HG03045 (cell line): Measurements from ENCODE around the gene ZP4.

Experiments
- ATAC-seq: cut with Tn5 transposase; IDR thresholded peaks from one replicate; pipeline ENCODE4 v1.9.1; 2021; ENCODE audit warnings: mild to moderate bottlenecking, moderate library complexity; ENCODE audit not compliant: unreplicated experiment

ZP4 gene, protein sequence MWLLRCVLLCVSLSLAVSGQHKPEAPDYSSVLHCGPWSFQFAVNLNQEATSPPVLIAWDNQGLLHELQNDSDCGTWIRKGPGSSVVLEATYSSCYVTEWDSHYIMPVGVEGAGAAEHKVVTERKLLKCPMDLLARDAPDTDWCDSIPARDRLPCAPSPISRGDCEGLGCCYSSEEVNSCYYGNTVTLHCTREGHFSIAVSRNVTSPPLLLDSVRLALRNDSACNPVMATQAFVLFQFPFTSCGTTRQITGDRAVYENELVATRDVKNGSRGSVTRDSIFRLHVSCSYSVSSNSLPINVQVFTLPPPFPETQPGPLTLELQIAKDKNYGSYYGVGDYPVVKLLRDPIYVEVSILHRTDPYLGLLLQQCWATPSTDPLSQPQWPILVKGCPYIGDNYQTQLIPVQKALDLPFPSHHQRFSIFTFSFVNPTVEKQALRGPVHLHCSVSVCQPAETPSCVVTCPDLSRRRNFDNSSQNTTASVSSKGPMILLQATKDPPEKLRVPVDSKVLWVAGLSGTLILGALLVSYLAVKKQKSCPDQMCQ

DNA sequence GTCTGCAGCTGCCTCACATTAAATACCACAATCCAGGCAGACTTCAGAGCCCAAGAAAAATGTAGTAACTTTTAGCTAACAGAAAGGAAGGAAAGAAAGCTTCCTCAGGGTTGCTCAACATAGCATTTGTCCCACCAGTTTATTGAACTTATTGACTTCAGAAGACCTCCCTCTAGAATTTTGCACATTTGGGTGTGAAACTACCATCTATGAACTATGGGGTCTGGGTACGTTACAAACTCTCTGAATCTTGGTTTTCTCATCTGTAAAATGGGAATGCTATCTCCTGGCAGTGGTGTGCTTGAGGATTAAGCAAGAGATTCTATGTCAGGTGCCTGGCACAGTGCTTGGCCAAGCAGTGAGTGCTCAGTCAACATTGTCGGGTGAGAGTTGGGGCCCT, at the start of gene ZP4:
Gene ZP4, minus strand, starts transcription at position 101 of the 400 bp plus-strand sequence. CDS start 287 bp downstream, outside the sequence.
- ATAC-seq, result no peak

DNA sequence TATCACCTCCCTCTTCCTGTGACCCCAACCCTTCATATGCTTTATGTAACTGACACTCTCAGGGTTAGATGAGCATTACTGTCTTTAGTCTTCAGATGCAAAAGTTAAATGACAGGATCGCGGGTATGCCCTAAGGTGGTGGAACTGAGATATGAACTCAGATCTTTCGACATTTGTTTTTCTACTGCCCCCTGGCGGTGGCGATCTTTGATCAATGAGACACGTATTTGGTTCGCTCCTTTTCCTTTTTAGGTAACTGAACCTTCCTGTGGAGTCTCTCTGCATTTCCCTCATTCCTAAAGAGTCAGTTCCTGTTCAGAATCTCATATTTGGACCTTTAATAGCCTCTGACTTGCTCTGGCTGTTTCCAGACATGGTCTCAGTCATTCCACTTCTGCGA, 47.8 kb upstream of the ZP4 start:
- no peak for ATAC-seq

DNA sequence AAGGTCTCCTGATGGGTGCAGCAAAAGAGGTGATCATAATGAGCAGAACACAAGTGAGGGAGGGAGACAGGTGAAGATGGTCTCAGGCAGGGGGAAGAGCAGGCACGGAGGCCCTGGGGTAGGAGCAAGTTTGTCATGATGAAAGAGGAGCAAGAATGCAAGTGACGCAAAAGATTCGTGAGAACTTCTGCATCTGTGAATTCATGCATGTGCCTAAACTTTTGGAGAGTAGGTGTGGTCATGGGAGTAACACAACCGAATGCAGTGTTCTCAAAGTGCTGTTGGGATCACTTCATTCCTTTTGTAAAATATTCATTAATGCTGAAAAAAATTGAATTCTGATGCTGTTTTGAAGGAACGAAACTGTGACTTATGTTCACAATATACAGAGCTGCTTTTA, 47.3 kb upstream of the ZP4 start:
- no peak for ATAC-seq

DNA sequence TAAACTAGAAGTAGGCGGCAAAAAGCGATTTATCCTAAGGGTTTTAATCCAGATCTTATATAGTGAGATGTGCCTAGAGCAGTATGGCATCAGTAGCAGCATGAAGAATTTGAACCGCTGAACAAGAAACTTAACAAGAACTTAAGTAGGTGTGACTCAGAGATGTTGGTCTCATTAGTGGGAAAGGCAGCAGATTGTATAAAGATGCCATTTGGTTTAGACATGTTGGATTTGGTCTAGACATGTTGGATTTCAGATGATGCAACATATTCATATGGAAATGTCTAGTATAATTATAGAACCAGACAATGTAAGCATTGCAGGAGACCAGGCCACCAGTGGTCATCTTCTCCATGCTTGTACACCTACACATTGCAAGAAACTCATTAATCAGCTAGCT, 42.1 kb upstream of the ZP4 start:
- no peak for ATAC-seq

DNA sequence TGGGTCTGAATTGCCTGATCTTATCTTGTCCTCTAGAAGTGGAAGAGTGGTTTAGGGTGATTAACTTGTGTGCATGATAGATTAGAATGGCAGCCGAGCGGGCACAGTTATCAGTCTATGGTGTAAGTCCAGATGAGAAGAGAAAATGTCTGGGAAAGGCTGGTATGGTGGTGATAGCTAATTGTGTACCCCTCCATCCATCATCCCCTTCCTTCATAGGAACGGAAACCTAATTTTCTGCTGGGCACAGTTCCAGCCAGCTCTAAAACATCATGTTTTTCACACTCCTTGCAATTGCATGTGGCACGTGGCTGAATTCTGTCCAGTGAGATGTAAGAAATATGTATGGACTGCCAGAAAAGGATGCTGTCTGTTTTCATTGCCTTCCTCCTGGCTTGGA, 40.9 kb upstream of the ZP4 start:
- no peak for ATAC-seq

DNA sequence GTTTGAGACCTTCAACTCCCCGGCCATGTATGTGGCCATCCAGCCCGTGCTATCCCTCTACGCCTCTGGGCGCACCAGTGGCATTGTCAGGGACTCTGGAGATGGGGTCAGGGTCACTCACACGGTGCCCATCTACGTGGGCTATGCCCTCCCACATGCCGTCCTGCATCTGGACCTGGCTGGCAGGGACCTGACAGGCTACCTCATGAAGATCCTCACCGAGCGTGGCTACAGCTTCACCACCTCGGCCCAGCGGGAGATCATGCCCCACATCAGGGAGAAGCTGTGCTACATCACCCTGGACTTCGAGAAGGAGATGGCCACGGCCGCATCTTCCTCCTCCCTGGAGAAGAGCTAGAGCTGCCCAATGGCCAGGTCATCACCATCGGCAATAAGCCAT, 36.5 kb upstream of the ZP4 start:
- ATAC-seq, result no peak

DNA sequence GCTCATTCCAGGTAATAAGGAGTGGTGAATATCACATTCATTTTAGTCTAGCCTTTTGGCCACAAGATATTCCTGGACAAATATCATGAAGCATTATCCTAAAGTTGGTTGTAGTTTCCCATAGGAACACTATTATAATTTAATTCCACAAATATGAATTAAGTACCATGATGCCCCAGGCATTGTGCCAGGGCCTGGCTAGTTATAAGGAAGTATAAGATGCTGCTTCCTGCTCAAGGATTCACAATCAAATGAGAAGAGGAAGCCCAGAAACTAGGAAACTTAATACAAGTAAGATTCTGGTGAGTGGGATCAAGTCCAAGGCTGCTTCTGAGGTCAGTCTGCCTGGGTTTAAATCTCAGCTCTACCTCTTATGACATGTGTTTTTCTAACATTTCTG, 30.6 kb upstream of the ZP4 start:
- ATAC-seq, result no peak

DNA sequence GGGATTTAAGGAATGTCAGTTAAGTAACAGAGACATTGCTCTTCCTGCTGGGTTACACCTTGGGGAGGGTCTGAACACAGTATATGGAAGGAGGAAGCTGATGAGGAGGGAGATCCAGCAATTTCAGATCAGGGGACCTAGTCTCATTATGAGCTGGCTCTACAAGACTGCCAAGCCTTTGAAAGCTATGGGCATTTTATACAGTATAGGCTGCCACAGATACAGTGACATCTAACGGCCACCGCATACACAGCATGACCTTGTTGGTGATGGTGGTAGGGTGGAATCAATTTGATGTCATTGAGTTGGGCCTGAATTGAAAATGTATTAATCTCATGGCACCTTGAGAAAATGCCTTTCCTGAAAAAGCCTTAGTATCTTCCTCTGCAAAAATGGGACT, 22.6 kb upstream of the ZP4 start:
- no peak for ATAC-seq

DNA sequence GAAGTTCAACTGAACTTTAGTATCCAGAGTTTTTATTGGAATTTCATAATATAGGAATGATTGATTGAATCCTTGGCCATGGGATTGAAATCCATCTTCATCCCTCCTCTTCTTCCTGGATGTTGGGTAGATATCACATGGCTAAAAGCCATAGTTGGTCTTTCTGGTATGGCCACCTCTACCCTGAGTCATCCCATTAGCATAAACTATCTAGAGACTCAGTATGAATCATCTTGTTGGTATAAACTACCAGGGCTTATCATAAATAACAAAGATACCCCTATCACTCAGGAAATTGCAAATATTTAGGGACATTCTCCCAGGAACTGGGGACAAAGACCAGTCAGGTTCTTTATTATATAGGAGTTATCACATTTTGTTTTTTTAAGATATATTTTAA, 21.2 kb upstream of the ZP4 start:
- ATAC-seq, result no peak

DNA sequence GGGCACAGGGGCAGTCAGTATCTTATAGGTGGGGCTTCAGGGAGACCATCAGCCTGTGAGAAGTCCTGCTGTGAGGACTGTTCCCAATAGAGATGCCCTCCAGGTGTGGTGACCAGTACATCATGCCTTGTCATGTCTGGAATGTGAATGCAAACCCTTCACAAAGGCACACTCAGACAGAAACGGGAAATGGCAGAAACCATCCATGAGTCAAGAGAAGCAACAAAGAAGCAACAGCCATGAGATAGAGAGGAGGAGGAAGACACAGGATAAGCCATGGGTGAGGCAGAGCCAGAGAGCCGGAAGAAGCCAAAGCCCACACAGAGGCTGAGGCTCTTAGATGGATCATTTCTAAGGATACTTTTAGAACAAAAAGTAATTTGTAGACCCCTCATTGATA, 20.1 kb upstream of the ZP4 start:
- no peak for ATAC-seq

DNA sequence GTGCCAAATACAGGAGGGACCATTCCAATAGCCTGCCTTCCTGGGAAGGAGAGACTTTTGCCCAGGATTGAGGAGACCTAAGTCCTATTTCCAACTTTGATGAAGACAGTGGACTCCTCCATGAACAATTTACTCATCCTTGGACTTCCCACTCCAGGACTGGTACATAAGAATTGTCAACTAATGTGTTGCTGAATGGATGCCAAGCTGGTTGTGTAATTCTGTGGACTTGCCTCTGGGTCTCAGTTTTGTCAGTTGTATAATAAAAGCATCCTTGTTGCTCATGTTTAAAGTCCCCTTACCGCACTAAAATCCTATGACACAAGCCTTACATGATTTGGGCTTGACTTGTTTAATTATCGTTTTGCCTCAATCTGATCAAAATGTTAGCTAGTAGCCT, 13.2 kb upstream of the ZP4 start:
- no peak for ATAC-seq

DNA sequence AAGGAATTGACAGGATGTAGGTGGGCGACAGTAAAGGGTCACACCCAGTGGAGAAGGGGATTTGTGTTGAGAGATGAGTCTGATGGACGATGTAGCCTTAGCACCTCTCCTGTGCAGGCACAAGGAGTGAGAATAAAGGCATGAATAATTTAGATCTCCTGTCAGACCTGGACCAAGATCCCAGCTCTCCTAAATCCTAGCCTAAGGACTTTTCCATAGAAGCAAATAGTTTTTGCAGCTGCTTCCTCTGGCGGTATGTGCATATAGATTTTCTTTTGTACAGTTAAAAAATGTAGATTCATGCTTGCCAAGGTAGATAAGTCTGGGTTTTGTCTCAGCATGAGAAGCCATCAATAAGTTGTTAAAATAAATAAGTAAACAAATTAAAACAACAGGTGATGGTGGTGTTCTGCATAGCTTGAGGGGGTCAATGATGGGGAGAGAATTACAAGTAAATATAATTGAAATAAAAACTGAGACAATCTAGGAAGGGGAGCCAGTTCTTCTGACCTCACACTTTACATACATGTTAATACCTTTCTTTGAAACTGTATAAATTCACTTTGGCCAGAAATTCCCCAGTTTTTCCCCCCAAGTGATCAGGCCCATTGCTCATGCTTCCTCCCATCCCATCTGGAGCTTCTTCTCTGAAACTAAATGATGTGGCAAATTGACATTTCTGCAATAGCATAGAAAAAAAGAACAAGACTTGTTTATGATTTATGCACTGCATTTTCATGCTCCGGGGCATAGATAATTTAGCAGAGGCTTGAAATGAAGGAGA, 12.4 kb upstream of the ZP4 start:
- ATAC-seq, result no peak

DNA sequence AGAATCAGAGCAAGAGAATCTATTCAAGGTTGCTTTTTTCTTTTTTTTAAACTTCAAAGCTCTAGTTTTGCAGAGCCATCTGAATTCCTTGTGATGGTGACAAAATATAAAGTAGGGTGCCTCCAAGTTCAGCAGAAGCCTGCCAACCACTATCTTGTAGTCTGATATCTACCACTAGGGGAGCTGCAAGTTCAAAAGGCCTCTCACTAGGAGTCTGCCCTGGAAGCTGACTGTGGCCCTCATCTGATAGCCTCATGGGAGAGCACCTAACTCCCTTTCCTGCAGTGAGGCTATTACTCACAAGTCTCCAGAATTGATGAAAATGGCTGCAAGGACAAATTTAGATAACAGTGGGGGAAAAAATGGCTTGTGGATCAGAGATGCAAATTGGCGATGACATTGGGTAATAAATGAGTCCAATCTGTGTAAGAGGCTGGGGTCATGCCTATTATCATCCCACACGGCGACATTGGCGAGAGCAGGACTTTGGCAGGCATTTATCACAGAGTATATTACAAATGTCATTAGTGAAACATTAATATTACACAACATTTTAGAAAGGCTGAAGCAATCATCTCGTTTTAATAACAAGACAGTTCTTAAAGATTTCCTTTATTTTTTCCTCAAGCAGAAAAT, 10.7 kb upstream of the ZP4 start:
- no peak for ATAC-seq

DNA sequence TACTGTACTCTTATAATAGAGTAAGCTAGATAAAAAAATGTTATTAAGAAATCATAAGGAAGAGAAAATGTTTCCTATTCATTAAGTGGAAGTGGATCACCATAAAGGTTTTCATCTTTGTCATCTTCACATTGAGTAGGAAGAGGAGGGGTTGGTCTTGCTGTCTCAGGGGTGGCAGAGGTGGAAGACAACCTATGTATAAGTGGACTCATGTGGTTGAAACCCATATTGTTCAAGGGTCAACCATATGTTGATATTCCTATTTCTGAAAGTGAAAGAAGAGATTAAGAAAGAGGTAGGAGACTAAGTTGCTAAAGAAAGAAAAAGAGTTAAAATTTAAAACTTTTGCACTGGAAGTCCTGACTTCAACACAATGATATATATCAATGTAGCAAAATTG, 4.9 kb upstream of the ZP4 start:
- ATAC-seq, result no peak

DNA sequence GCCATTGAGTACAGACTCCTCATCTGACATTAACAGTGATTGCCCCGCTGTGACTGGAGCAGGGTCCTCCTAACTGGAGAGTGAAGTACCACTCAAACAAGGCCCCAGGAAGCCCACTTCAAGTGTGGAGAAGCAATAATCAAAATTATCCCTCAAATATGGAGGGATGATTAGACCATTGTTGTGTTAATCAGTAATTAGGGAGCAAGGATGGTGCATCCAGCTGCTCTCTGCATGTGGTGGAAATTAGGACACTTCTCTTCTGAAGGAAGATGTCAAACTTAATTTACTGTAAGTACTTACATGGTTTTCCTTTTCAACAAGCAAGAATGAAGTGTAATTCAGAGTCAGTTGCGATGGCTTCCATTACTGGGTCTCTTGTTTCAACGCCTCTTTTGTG, 3.4 kb upstream of the ZP4 start:
- ATAC-seq, result no peak

DNA sequence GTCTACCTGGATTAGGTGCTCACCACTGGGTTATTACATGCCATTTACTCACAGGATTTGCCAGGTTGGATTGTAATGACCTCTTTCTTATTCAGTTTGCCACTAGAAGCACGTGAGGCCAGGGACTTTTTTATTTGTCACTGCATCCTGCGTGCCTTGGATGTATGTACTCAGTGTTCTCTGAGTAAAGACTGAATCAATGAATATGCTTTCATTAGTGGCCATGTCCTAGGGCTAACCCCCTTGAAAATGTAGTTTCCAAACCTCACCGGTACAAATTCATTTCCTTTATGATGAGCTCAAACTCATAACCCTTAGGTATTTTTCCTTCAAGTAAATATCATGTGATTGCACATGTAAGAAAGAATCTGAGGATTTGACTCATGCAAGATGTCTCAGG, 1.3 kb upstream of the ZP4 start:
- no peak for ATAC-seq

DNA sequence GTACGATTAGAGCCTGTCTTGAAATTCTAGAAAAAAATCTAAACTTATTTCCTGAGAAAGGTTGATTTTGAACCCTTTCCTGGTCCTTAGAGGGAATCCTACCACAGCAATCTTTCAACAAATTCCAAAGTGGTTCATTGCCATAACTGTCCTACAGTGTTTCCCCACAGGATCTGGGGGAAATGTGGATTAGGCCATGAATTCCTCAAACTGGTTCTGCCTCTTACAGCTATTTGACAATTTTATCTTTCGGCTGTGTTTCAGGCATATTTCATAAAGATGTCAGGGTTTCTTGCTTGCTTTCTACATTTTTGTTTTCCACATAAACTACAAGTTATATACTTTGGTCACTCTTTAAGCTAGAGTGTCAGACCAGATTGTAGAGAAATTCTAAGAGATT, 544 bp upstream of the ZP4 start:
- no peak for ATAC-seq

DNA sequence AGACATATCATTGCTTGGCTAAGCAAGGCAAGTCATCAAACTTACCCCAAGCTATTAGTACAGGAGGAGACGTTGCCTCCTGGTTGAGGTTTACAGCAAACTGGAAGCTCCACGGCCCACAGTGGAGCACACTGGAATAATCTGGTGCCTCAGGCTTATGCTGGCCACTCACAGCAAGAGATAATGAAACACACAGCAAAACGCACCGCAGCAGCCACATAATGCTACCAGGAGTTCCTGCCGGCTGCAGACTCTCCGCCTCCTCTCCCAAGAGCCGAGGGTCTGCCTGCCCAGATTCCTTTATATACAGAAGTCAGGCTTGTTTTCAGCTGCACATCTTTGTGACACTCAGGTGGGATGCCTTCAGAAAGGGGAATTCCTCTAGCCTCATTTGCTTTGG, 306 bp downstream of the ZP4 start:
- no peak for ATAC-seq

DNA sequence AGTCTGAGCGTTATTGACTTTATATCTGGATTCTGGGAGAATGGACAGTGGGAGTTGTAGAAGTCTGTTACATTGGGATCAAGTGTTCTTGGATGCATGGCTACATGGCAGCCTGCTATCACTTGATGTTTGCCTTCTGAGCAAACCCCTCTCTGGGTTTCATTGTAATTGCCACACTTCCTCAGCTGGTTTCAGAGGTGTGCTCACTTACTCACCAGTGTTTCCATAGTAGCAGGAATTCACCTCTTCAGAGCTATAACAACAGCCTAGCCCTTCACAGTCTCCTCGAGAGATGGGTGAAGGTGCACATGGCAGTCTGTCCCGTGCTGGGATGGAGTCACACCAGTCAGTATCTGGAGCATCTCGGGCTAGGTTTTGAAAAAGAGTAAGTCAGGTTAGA, 2.6 kb downstream of the ZP4 start:
- no peak for ATAC-seq

DNA sequence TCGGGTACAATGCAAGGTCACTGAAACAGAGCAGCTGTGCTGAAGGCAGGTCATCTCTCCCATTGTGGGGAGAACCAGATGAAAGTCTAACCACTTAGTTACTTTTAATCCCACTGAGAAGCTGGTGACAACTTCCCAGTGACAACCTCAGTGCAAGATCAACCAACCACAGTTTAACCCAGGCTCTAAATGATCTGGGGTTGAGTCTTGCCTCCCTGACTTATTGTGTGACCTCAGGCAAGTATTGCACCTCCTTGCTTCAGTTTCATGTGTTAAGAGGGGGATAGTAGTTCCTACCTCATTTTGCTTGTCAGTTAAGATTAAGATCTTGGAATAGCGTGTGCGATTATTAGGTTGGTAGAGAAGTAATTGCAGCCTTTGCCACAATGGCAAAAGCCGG, 3.2 kb downstream of the ZP4 start:
- ATAC-seq, result no peak

DNA sequence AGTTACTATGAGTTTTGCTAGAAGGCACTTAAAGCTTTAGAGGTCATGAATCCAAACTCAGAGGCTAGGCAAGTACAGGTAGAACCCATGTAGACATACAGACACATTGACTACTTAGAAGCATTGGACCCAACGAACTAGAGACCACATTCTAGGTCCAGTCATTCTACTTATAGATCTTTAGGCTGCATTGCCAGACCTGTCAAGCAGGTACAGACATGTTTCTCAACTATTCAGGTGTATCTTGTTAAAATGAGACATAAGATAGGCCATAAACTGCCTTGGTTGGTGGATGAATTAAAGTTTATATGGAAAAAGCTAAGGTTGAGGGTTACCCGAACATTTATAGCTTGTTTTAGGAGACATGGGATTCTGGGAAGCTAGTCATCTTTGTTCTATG, 6.5 kb downstream of the ZP4 start:
- no peak for ATAC-seq

DNA sequence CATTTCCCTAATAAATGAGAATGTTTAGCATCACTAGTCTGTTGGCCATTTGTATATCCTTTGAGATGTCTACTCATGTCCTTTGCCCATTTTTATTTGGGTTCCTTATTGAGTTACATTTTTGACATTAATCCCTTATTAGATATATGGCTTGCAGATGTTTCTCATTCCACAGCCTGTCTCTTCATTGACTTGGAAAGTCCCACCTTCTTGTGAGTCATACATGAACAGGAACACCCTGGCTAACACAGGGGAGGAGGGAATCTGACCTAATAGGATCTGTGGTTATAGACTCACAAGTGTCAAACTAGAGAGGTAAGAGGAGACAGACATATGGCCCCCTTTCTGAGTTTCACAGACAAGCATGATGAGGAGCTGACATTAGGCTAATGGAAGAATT, 11.5 kb downstream of the ZP4 start:
- ATAC-seq, result no peak
